NCI-H748 (cell line): Measurements from ENCODE around the gene RASD1.
A peak's percentile ranks its signal among the peaks of the same experiment; 100 is the strongest.
"Not testable (repeated sequence)": the region's sequence is repeated elsewhere in the genome, so short reads cannot be mapped to it uniquely, and the experiment has no call there.

Experiments used
- DNase-seq: peaks from one replicate; lab custom pipeline; 2025; ENCODE audit not compliant: unreplicated experiment; lab: John Stamatoyannopoulos, UW

Gene RASD1

GRCh38 chr17:17497845-17498520 is 1.8 kb upstream of the RASD1 start:
- no peak for DNase-seq

- DNase-seq, result peak; percentile 68
These were observed 1.1 kb upstream of the RASD1 start for GRCh38 chr17:17497065-17497844.

GRCh38 chr17:17495536-17496188 is 533 bp downstream of the RASD1 start:
- peak; percentile 81 for DNase-seq

GRCh38 chr17:17494870-17495535 is 1.2 kb downstream of the RASD1 start:
- peak; percentile 80 for DNase-seq

GRCh38 chr17:17494499-17494869 is 1.7 kb downstream of the RASD1 start:
- peak; percentile 62 for DNase-seq

- peak; percentile 32 for DNase-seq
These were observed 2.2 kb downstream of the RASD1 start for GRCh38 chr17:17493986-17494466.

- DNase-seq, result no peak
These were observed 2.8 kb downstream of the RASD1 start for GRCh38 chr17:17493249-17493985.

GRCh38 chr17:17492571-17492970 is 3.6 kb downstream of the RASD1 start:
- DNase-seq, result no peak

- no peak for DNase-seq
These were observed 4.1 kb downstream of the RASD1 start for GRCh38 chr17:17492085-17492484.

- no peak for DNase-seq
These were observed 4.6 kb downstream of the RASD1 start for GRCh38 chr17:17491546-17491988.

GRCh38 chr17:17491031-17491471 is 5.1 kb downstream of the RASD1 start:
- DNase-seq, result no peak

GRCh38 chr17:17487998-17488397 is 8.2 kb downstream of the RASD1 start:
- DNase-seq, result no peak

GRCh38 chr17:17486416-17486815 is 9.8 kb downstream of the RASD1 start:
- DNase-seq, result not testable (repeated sequence)

- no peak for DNase-seq
These were observed 10.8 kb downstream of the RASD1 start for GRCh38 chr17:17485420-17485819.

- no peak for DNase-seq
These were observed 11.7 kb downstream of the RASD1 start for GRCh38 chr17:17484451-17484899.

GRCh38 chr17:17481860-17482259 is 14.3 kb downstream of the RASD1 start:
- no peak for DNase-seq

GRCh38 chr17:17480593-17481148 is 15.5 kb downstream of the RASD1 start:
- DNase-seq, result no peak

GRCh38 chr17:17479209-17479608 is 17.0 kb downstream of the RASD1 start:
- no peak for DNase-seq

- DNase-seq, result peak; percentile 97
These were observed 19.2 kb downstream of the RASD1 start, which contains the start of gene MED9 for GRCh38 chr17:17476865-17477467. TSS of gene MED9 (plus strand) at chr17:17477000. CDS start at chr17:17477042, 42 bp downstream.

GRCh38 chr17:17474341-17474740 is 21.9 kb downstream of the RASD1 start:
- DNase-seq, result no peak
